HepG2 (cell line): ENCODE data around the gene TIMM10. TPM values are rescaled to one million over a fixed set of nuclear protein-coding genes. Genes with fewer than 3 reads are reported as not detected.

Source experiments
- AHDC1 ChIP-seq: sonication (generic); formaldehyde crosslinking; IDR thresholded peaks from 2 replicates; pipeline ENCODE4 v1.5.1; 2020; ENCODE audit warnings: mild to moderate bottlenecking, missing genetic modification reagents, borderline replicate concordance
- ASH2L ChIP-seq: fragments of 300-600, 200-600 bp; sonication (generic); IDR thresholded peaks from 2 replicates; pipeline ENCODE4 v1.7.0; 2017; ENCODE audit warnings: low read depth, mild to moderate bottlenecking, moderate library complexity, mixed read lengths, low read length; ENCODE audit not compliant: insufficient read length
- CBX2 ChIP-seq, 2 experiments: fragments of 200-600 bp in 1 of 2; sonication (generic); formaldehyde crosslinking in 1 of 2; IDR thresholded peaks; 2 replicates each; pipeline versions ENCODE4 v1.7.0 to v1.8.1; 2018 to 2022; ENCODE audit warnings: low read depth in 2 of 2, low read length in 1 of 2, mild to moderate bottlenecking in 1 of 2, missing genetic modification reagents in 1 of 2
- DBP ChIP-seq: sonication (generic); formaldehyde crosslinking; IDR thresholded peaks from 2 replicates; pipeline ENCODE4 v1.4.0; 2020; ENCODE audit warnings: missing genetic modification reagents; ENCODE audit errors: not compliant biosample characterization
- FOSL1 ChIP-seq: sonication (generic); formaldehyde crosslinking; IDR thresholded peaks from 2 replicates; pipeline ENCODE4 v1.9.0; 2021; ENCODE audit warnings: missing genetic modification reagents, borderline replicate concordance
- NFRKB ChIP-seq: fragments of 450-650 bp; IDR thresholded peaks from 2 replicates; pipeline ENCODE4 v1.6.1; 2017
- PHB2 ChIP-seq: fragments of 450-650 bp; IDR thresholded peaks from 2 replicates; pipeline ENCODE4 v1.6.1; 2018; ENCODE audit not compliant: partially characterized antibody
- TEAD3 ChIP-seq: optimal IDR thresholded peaks from 2 replicates; pipeline ENCODE3; 2016; ENCODE audit warnings: borderline replicate concordance
- TFAP4 ChIP-seq: sonication (generic); IDR thresholded peaks from 2 replicates; pipeline ENCODE4 v1.6.1; 2016; ENCODE audit warnings: low read depth, borderline replicate concordance
- TMF1 ChIP-seq: sonication (generic); formaldehyde crosslinking; IDR thresholded peaks from 2 replicates; pipeline ENCODE4 v1.8.1; 2022; ENCODE audit warnings: low read depth, missing genetic modification reagents
- ZFP91 ChIP-seq: sonication (generic); formaldehyde crosslinking; IDR thresholded peaks from 2 replicates; pipeline ENCODE4 v1.9.0; 2022; ENCODE audit warnings: missing genetic modification reagents, mild to moderate bottlenecking, borderline replicate concordance
- ZNF414 ChIP-seq: sonication (generic); formaldehyde crosslinking; IDR thresholded peaks from 2 replicates; pipeline ENCODE4 v1.5.0; 2020; ENCODE audit warnings: missing genetic modification reagents
- ZNF670 ChIP-seq: sonication (generic); formaldehyde crosslinking; IDR thresholded peaks from 2 replicates; pipeline ENCODE4 v1.8.0; 2022; ENCODE audit warnings: mild to moderate bottlenecking, missing genetic modification reagents, borderline replicate concordance
- ZNF740 ChIP-seq: sonication (generic); formaldehyde crosslinking; IDR thresholded peaks from 2 replicates; pipeline ENCODE4 v1.4.0; 2020; ENCODE audit warnings: missing genetic modification reagents
- ZSCAN22 ChIP-seq: sonication (generic); formaldehyde crosslinking; IDR thresholded peaks from 2 replicates; pipeline ENCODE4 v1.4.0; 2020; ENCODE audit warnings: mild to moderate bottlenecking, missing genetic modification reagents
- polyA plus RNA-seq, 8 experiments: library from polyadenylated mRNA; depleted of rRNA in 3 of 8; stranded (reverse) in 7 of 8; unstranded in 1 of 8; fragments of >200 nt; fragmentation: Illumina TruSeq in 4 of 8; extraction: Trizol in 4 of 8; gene quantifications; 2 replicates each; pipeline versions ENCODE4 v1.2.1 to v1.2.3, GENCODE V29; 2011 to 2016; ENCODE audit warnings: low read depth in 4 of 8, missing spikeins in 1 of 8, mixed read lengths in 1 of 8; ENCODE audit not compliant: insufficient read depth in 1 of 8
- total RNA-seq, 5 experiments: library from RNA; depleted of rRNA; stranded (reverse); fragments of >200 nt; fragmentation: Illumina TruSeq; extraction: Trizol; gene quantifications; 2 replicates each; pipeline ENCODE4 v1.2.3, GENCODE V29; 2016; ENCODE audit warnings: low read depth in 1 of 5

The TIMM10 gene
- total and polyA plus RNA-seq, 2 of the 13 experiments (the other 11 are each of a cell fraction or from before 2014, with no cell fraction given): 67.8 to 82.2 TPM

- peak; percentile 85; the same call in 1 of the 2 replicates for TF ChIP-seq ZFP91
- no peak for TF ChIP-seq ASH2L
- no peak for TF ChIP-seq CBX2 (IDR thresholded peaks at IDR 0.05; ENCODE audit: low read depth, low read length)
- TF ChIP-seq CBX2 (CRISPR knock-in tag; IDR thresholded peaks at IDR 0.05; ENCODE audit: low read depth): no peak
- peak; percentile 68; the same call in 1 of the 2 replicates for TF ChIP-seq TFAP4
- peak; percentile 95 for TF ChIP-seq TEAD3 (CRISPR knock-in tag)
- no peak for TF ChIP-seq ZNF740 (CRISPR knock-in tag)
- TF ChIP-seq AHDC1: no peak
- no peak for TF ChIP-seq ZNF414 (CRISPR knock-in tag)
- no peak for TF ChIP-seq DBP
- TF ChIP-seq ZSCAN22: no peak
- no peak for TF ChIP-seq FOSL1 (CRISPR knock-in tag)
- no peak for TF ChIP-seq PHB2
- no peak for TF ChIP-seq NFRKB
- no peak for TF ChIP-seq ZNF670 (CRISPR knock-in tag)
- no peak; the same call in 1 of the 2 replicates for TF ChIP-seq TMF1 (CRISPR knock-in tag)
Observed at GRCh38 chr11:57530596-57531507, at the start of gene TIMM10 (continued).
